Measurements from ENCODE around the gene C2CD3. TPM values are rescaled to one million over a fixed set of nuclear protein-coding genes. Genes with fewer than 3 reads are reported as not detected.

The C2CD3 gene
- total RNA-seq, 2 experiments from 2014 or later = 31.9 to 35.1 TPM

- peak in 1 of 14 experiments; percentile 35 for DNase-seq
- no peak overlapping the region for H3K4me3 Mint-ChIP-seq
These were observed 205.6 kb downstream of the C2CD3 start for GRCh38 chr11:73965076-73965763.

GRCh38 chr11:73963861-73964260, 206.9 kb downstream of the C2CD3 start:
- ChIA-PET POLR2A (interaction anchor here (0.6 to 11.7 kb wide), 8 partner anchors 10 to 269 kb away, joined by 3 to 366 read pairs (median 5); partner anchors contain the start of gene UCP2), CTCF (interaction anchor here (0.6 to 1.9 kb wide), 10 partner anchors 9 to 123 kb away, joined by 3 to 14 read pairs (median 4); no protein-coding TSS in a partner anchor)
- Histone ChIP-seq H3K9me3 (ENCODE audit: control insufficient read depth in 1 of 2, insufficient read depth in 1 of 2, low read length in 2 of 2) (no peaks in the 10 kb centered on the region), H3K4me1 (ENCODE audit: insufficient read depth, low read length) (peaks cover 49% of the 10 kb centered on the region), H3K27me3 (ENCODE audit: control insufficient read depth in 1 of 2, insufficient read depth in 2 of 2, low read length in 2 of 2) (no peaks in the 10 kb centered on the region), H3K4me3 (ENCODE audit: low read length) (no peak overlapping the region), H3K36me3 (ENCODE audit: insufficient read depth, low read length) (no peaks in the 10 kb centered on the region), H3K27ac (ENCODE audit: low read depth in 1 of 2, low read length in 2 of 2) (no peak overlapping the region)
- ATAC-seq (ENCODE audit: poor library complexity) = no peak
- intact Hi-C loops (cut with DNase I, micrococcal nuclease) = loop anchor here (1.0 to 10.0 kb wide), 7 partner anchors 17 to 361 kb away; partner anchors contain the start of genes C2CD3 (in 1 of the 2) and PPME1 (in 1 of the 2)
- H3K36me3 Mint-ChIP-seq (ENCODE audit: low read depth) = no peaks in the 10 kb centered on the region
- H3K4me3 Mint-ChIP-seq = no peak overlapping the region
- H3K4me1 Mint-ChIP-seq (ENCODE audit: low read depth) = peaks cover 38% of the 10 kb centered on the region
- TF ChIP-seq CTCF (IDR thresholded peaks at IDR 0.05) = no peak
- peak in 1 of 14 experiments; percentile 11 for DNase-seq
- H3K27me3 Mint-ChIP-seq = no peaks in the 10 kb centered on the region
- H3K9me3 Mint-ChIP-seq = no peaks in the 10 kb centered on the region
- H3K27ac Mint-ChIP-seq = peak overlapping the region; percentile 62

More at GRCh38 chr11:73965076-73965763, 205.6 kb downstream of the C2CD3 start:
- CTCF ChIA-PET = interaction anchor here (1.3 to 1.9 kb wide), 4 partner anchors 13 to 40 kb away, joined by 3 to 14 read pairs (median 6); no protein-coding TSS in a partner anchor
- Histone ChIP-seq H3K27ac (ENCODE audit: low read depth in 1 of 2, low read length in 2 of 2) (no peak overlapping the region), H3K36me3 (ENCODE audit: insufficient read depth, low read length) (no peaks in the 10 kb centered on the region), H3K4me3 (ENCODE audit: low read length) (no peak overlapping the region), H3K27me3 (ENCODE audit: control insufficient read depth in 1 of 2, insufficient read depth in 2 of 2, low read length in 2 of 2) (no peaks in the 10 kb centered on the region), H3K4me1 (ENCODE audit: insufficient read depth, low read length) (peaks cover 62% of the 10 kb centered on the region), H3K9me3 (ENCODE audit: control insufficient read depth in 1 of 2, insufficient read depth in 1 of 2, low read length in 2 of 2) (no peaks in the 10 kb centered on the region)
- Mint-ChIP-seq H3K27me3 (no peaks in the 10 kb centered on the region), H3K4me1 (ENCODE audit: low read depth) (peaks cover 52% of the 10 kb centered on the region), H3K36me3 (ENCODE audit: low read depth) (no peaks in the 10 kb centered on the region), H3K27ac (peak overlapping the region; percentile 73), H3K9me3 (no peaks in the 10 kb centered on the region)
- no peak for ATAC-seq (ENCODE audit: poor library complexity)
- POLR2A ChIA-PET = interaction anchor here (0.7 to 11.7 kb wide), 6 partner anchors 8 to 267 kb away, joined by 3 to 366 read pairs (median 10); partner anchors contain the start of gene UCP2
- intact Hi-C loops (cut with DNase I, micrococcal nuclease) = loop anchor here (2.0 to 10.0 kb wide), 3 partner anchors 16 to 360 kb away; no protein-coding TSS in a partner anchor
- no peak for TF ChIP-seq CTCF (IDR thresholded peaks at IDR 0.05)

Other genes with a start within 250 kb of the C2CD3 start
- not detected for gene DNAJB13, start 220.0 kb downstream of the C2CD3 start, total RNA-seq
- 100 to 1,000 TPM; 467 to 468 TPM for gene UCP2, start 188.2 kb downstream of the C2CD3 start, total RNA-seq
- 1 to 10 TPM; 3.0 to 3.7 TPM for gene UCP3, start 161.9 kb downstream of the C2CD3 start, total RNA-seq
- 10 to 100 TPM; 13.7 to 16.3 TPM for gene PPME1, start 287 bp upstream of the C2CD3 start, total RNA-seq
- gene P4HA3, start 140.6 kb upstream of the C2CD3 start, total RNA-seq = not detected
- 10 to 100 TPM; 10.2 to 11.8 TPM for gene PGM2L1, start 227.4 kb upstream of the C2CD3 start, total RNA-seq